Measurements from ENCODE around the gene FHL1. TPM values are rescaled to one million over a fixed set of nuclear protein-coding genes. Genes with fewer than 3 reads are reported as not detected.
A peak's percentile ranks its signal among the peaks of the same experiment; 100 is the strongest.
"Not testable (repeated sequence)": the region's sequence is repeated elsewhere in the genome, so short reads cannot be mapped to it uniquely, and the experiment has no call there.

The FHL1 gene
- total RNA-seq, 2 donors from 2014 or later: 19.0 to 27.5 TPM

GRCh38 chrX:136162827-136163570 lies 15.7 kb downstream of the FHL1 start:
- ATAC-seq (replicated peaks): peak; percentile 60
- Mint-ChIP-seq H3K4me3 (no peak overlapping the region), H3K36me3 (ENCODE audit: low read depth) (no peaks in the 10 kb centered on the region), H3K4me1 (no peaks in the 10 kb centered on the region), H3K27me3 (no peaks in the 10 kb centered on the region), H3K27ac (no peak overlapping the region), H3K9me3 (no peaks in the 10 kb centered on the region)

GRCh38 chrX:136163689-136164088 lies 16.4 kb downstream of the FHL1 start:
- Mint-ChIP-seq H3K4me3 (no peak overlapping the region), H3K27me3 (no peaks in the 10 kb centered on the region), H3K4me1 (no peaks in the 10 kb centered on the region), H3K36me3 (ENCODE audit: low read depth) (no peaks in the 10 kb centered on the region), H3K27ac (no peak overlapping the region), H3K9me3 (no peaks in the 10 kb centered on the region)
- ATAC-seq (replicated peaks): no peak

GRCh38 chrX:136165406-136165805 lies 18.1 kb downstream of the FHL1 start:
- no peaks in the 10 kb centered on the region for H3K36me3 Mint-ChIP-seq (ENCODE audit: low read depth)
- no peak for ATAC-seq (replicated peaks)
- H3K4me3 Mint-ChIP-seq: no peak overlapping the region
- H3K4me1 Mint-ChIP-seq: no peaks in the 10 kb centered on the region
- no peaks in the 10 kb centered on the region for H3K9me3 Mint-ChIP-seq
- no peaks in the 10 kb centered on the region for H3K27me3 Mint-ChIP-seq
- no peak overlapping the region for H3K27ac Mint-ChIP-seq

DNA sequence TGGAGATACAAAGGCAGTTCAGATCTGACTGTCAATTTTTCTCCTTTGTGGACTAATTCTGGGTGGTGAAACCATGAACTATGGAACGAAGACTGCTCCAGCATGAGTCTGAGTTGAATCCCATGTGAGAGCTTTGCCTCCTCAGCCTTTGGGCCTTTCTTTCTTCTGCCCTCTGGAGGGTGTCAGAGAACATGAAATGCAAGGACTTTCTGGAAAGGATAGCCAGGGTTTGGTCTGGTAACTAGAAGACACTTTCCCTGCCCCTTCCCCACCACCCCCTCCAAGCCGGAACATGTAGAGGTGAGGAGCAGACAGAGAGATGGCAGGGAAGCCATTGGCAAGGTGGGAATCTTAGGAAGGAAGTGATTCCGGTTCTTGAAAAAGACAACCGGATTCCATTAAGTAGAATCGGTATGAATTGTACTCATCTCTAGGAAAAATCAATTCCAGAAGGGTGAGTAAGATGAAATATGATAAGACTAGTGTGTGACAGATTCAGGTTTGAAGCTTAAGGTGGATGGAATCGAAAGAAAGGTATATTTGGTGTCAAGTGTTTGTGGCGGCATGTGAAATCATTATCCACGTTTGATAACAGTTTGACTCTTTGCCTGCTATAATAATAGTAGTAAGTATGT lies 19.0 kb downstream of the FHL1 start:
- no peaks in the 10 kb centered on the region for H3K36me3 Mint-ChIP-seq (ENCODE audit: low read depth)
- H3K4me3 Mint-ChIP-seq: no peak overlapping the region
- H3K27me3 Mint-ChIP-seq: no peaks in the 10 kb centered on the region
- no peak for ATAC-seq (replicated peaks)
- H3K4me1 Mint-ChIP-seq: no peaks in the 10 kb centered on the region
- no peak overlapping the region for H3K27ac Mint-ChIP-seq
- H3K9me3 Mint-ChIP-seq: no peaks in the 10 kb centered on the region

DNA sequence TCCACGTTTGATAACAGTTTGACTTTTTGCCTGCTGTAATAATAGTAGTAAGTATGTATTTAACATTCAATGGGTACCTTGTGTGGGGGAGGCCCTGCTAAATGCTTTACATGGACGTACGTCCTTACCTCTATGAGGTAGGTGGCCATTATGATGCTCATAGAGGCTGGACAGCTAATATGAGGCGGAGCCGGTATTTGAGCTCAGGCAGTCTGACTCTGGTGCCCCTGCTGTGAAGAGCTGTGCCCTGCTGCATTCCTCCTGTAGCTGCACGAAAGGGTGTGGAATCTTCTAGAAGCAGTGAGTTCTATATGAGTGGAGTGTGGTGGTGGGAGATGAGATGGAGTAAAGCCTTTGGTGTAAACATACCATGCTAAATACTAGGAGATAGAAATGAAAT lies 20.7 kb downstream of the FHL1 start:
- not testable (repeated sequence) for H3K27me3 Mint-ChIP-seq; H3K9me3 Mint-ChIP-seq; ATAC-seq (replicated peaks); H3K4me1 Mint-ChIP-seq; H3K4me3 Mint-ChIP-seq; H3K27ac Mint-ChIP-seq; H3K36me3 Mint-ChIP-seq (ENCODE audit: low read depth)

DNA sequence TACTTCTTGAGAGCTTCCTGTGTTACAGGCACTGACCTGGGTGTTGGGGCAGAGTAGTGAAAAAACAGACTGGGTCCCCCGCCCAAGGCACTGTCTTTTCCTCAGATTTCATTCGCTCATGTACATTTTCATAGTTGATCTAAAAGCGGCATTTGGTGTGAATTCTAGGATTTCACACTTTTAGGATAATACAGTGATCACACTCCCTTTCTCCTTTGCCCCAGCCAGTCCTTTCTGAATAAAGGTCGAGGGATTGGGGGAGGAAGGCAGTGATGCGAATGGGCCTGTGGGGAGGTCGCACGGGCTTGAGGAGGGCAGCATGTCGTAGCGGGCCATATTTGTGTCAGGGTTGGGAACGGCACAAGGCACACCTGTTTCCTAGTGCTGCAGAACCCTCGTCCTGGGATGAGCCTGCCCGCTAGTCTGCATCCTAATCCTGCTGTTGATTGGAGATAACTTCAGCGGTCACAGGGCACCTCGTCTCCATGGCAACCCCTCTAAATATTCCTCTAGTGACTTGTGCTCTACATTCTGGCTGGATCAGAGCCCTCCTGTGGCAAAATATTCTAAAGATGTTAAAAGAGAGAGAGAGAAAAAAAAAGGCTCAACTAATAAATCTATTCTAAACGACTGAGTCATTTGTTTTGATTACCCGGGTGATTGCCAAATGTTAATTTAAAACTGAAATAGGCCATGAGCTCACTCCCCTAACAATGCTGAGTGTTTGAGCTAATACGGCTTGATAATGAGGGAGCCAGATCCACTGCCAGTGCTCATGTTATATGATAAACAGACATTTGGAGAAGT lies 21.8 kb downstream of the FHL1 start:
- Mint-ChIP-seq H3K9me3 (no peaks in the 10 kb centered on the region), H3K27me3 (no peaks in the 10 kb centered on the region), H3K4me3 (no peak overlapping the region), H3K36me3 (ENCODE audit: low read depth) (peaks cover 6% of the 10 kb centered on the region), H3K27ac (no peak overlapping the region), H3K4me1 (no peaks in the 10 kb centered on the region)
- ATAC-seq (replicated peaks): no peak

GRCh38 chrX:136170139-136170800 lies 22.9 kb downstream of the FHL1 start:
- Mint-ChIP-seq H3K9me3 (no peaks in the 10 kb centered on the region), H3K4me3 (no peak overlapping the region), H3K27me3 (no peaks in the 10 kb centered on the region), H3K27ac (no peak overlapping the region), H3K4me1 (no peaks in the 10 kb centered on the region), H3K36me3 (ENCODE audit: low read depth) (peaks cover 6% of the 10 kb centered on the region)
- no peak for ATAC-seq (replicated peaks)

DNA sequence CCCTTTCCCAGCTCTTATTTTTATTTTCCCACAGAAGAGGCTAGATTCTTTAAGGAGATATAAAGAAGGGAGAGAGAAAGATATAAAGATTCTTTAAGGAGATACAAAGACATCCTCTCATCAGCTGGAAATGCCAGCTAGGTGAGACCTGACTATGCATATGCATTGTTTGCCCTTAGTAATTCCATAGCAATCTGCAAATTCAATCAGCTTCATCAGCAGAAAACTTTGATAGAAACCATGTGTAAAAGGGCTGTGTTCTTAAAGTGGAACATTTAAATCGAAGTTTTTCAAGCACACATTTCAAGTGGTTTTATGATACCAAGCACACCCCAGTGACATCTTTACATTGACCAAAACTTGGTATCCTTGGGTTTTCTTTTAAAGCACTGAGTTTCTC lies 24.1 kb downstream of the FHL1 start:
- Mint-ChIP-seq H3K9me3 (no peaks in the 10 kb centered on the region), H3K4me1 (no peaks in the 10 kb centered on the region), H3K36me3 (ENCODE audit: low read depth) (peaks cover 6% of the 10 kb centered on the region), H3K4me3 (no peak overlapping the region), H3K27me3 (no peaks in the 10 kb centered on the region), H3K27ac (no peak overlapping the region)
- ATAC-seq (replicated peaks): no peak

- Mint-ChIP-seq H3K36me3 (ENCODE audit: low read depth) (peaks cover 6% of the 10 kb centered on the region), H3K27ac (no peak overlapping the region), H3K4me1 (no peaks in the 10 kb centered on the region), H3K9me3 (no peaks in the 10 kb centered on the region), H3K27me3 (no peaks in the 10 kb centered on the region), H3K4me3 (no peak overlapping the region)
- no peak for ATAC-seq (replicated peaks)
Observed at GRCh38 chrX:136176399-136176825, 29.1 kb downstream of the FHL1 start.

DNA sequence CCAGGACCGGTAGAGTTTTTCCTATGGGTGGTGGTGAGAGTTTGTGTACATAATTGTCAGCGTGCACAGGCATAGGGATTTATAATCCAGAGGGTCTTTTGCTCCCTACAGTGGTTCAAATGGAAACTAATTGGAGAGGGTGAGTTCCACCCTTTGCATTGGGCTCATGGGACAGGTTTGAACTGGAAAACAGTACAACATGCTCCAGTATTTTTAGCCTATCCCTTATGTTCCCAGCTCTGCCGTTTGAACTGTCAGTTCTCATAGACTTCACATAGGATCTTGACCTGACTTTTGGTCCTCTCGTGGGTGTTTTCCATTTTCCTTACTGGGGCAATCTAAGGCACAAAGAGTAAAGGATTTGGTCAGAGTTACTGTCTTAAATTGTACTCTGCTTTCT lies 31.8 kb downstream of the FHL1 start:
- Mint-ChIP-seq H3K27ac (no peak overlapping the region), H3K4me3 (no peak overlapping the region), H3K36me3 (ENCODE audit: low read depth) (no peaks in the 10 kb centered on the region), H3K27me3 (no peaks in the 10 kb centered on the region), H3K4me1 (no peaks in the 10 kb centered on the region), H3K9me3 (no peaks in the 10 kb centered on the region)
- no peak for ATAC-seq (replicated peaks)

DNA sequence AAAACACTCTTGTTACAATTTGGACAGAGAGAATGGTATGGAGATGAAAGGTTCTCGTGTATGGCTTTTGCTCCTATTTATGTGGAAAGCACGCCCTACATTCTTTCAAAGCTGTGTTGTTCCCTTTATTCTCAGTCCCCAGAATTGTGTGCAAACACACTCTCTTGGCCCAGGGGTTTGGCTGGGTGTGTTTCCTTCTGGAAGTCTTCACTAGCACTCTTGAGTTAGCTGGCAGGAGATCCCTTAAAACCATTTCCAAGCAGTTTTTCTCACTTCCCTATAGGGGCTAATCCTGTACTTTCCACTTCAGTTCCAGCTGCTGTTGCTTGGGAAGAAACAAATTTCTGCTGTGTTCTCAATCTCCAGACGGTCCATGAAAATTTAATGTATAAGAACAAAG lies 35.1 kb downstream of the FHL1 start:
- H3K4me3 Mint-ChIP-seq: no peak overlapping the region
- no peak overlapping the region for H3K27ac Mint-ChIP-seq
- no peaks in the 10 kb centered on the region for H3K4me1 Mint-ChIP-seq
- H3K36me3 Mint-ChIP-seq (ENCODE audit: low read depth): no peaks in the 10 kb centered on the region
- no peaks in the 10 kb centered on the region for H3K27me3 Mint-ChIP-seq
- H3K9me3 Mint-ChIP-seq: no peaks in the 10 kb centered on the region
- ATAC-seq (replicated peaks): no peak

GRCh38 chrX:136183172-136183571 lies 35.8 kb downstream of the FHL1 start:
- Mint-ChIP-seq H3K4me3 (no peak overlapping the region), H3K27me3 (no peaks in the 10 kb centered on the region), H3K36me3 (ENCODE audit: low read depth) (no peaks in the 10 kb centered on the region), H3K27ac (no peak overlapping the region), H3K9me3 (no peaks in the 10 kb centered on the region), H3K4me1 (no peaks in the 10 kb centered on the region)
- no peak for ATAC-seq (replicated peaks)

DNA sequence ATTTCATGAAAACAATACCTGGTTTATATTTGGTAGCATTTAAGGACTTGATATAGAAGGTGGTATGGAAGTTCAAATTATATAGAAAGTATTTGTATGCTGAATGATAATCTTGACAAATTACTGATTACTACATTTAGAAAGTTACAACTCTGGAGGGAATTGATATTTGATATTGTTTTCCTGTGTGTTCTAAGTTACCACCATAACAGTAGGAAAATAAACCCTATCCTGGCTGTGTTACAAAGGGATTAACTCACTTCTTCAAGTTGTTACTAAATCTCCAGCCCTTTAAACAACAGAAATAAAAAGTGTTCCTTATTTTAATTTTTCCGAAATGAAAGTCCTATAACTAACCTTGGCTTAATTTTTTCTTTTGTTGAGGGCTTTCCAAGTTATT lies 36.6 kb downstream of the FHL1 start:
- Mint-ChIP-seq H3K36me3 (ENCODE audit: low read depth) (no peaks in the 10 kb centered on the region), H3K4me1 (no peaks in the 10 kb centered on the region), H3K9me3 (no peaks in the 10 kb centered on the region), H3K27me3 (no peaks in the 10 kb centered on the region), H3K27ac (no peak overlapping the region), H3K4me3 (no peak overlapping the region)
- ATAC-seq (replicated peaks): no peak

DNA sequence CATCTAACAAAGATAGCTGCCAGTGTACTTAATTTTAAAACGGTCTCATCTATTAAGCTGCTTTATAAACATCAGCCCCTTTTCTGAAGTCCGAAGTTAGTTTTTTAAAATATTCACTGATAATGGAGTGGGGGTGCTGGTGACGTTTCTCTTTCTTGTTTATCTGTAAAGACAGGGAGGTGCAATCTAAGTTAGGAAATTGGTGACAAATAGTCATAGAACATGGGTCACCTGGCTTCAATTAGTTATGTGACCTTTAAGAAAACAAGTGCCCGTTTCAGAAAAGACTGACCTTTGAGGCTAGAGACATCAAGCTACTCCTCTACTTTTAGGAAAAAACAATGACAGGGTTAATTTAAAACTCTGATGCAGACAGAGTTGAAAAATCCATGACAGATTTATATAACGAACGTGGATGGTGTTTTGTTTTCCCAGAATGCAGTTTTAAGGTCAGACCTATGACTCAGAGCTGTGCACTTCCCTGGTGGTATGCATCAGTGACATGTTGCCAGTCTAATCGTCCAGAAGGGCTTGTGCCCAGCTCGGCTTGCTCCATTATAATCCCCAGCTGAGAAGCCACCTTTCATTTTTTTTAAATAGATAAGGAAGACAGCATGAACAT lies 38.2 kb downstream of the FHL1 start:
- Mint-ChIP-seq H3K9me3 (no peaks in the 10 kb centered on the region), H3K27ac (no peak overlapping the region), H3K27me3 (no peaks in the 10 kb centered on the region), H3K4me1 (peaks cover 4% of the 10 kb centered on the region), H3K4me3 (no peak overlapping the region), H3K36me3 (ENCODE audit: low read depth) (no peaks in the 10 kb centered on the region)
- no peak for ATAC-seq (replicated peaks)

Measured in activated T-helper 17 cell treated with anti-CD3 and anti-CD28 coated beads, Interleukin-2, amount 50 U/mL, for 72 hours (primary cell).